Neutrophil (primary cell): ENCODE results near the gene PIKFYVE.

Experiments used
- H3K27ac ChIP-seq: fragments of 200-600 bp; sonication (generic); 2 replicates; pipeline ENCODE4 v1.5.1; 2016; ENCODE audit warnings: mild to moderate bottlenecking, moderate library complexity
- H3K27me3 ChIP-seq: fragments of 200-600 bp; sonication (generic); 2 replicates; pipeline ENCODE4 v1.6.0; 2016; ENCODE audit warnings: mild to moderate bottlenecking
- H3K36me3 ChIP-seq: fragments of 200-600 bp; sonication (generic); 2 replicates; pipeline ENCODE4 v1.5.1; 2017
- H3K4me1 ChIP-seq, 2 experiments: fragments of 200-600 bp in 1 of 2; sonication (generic) in 1 of 2; 1 replicate in 1 of 2; 2 replicates in 1 of 2; pipeline versions ENCODE4 v1.5.1 to v1.6.1; 2013 to 2016; ENCODE audit warnings: low read depth in 1 of 2, low read length in 1 of 2, mild to moderate bottlenecking in 1 of 2, moderate library complexity in 1 of 2; ENCODE audit not compliant: control insufficient read depth in 1 of 2, insufficient read depth in 1 of 2
- H3K4me3 ChIP-seq, 2 experiments: fragments of 200-600 bp in 1 of 2; sonication (generic) in 1 of 2; 1 replicate in 1 of 2; 2 replicates in 1 of 2; pipeline ENCODE4 v1.5.1; 2013 to 2016; ENCODE audit warnings: low read depth in 1 of 2, low read length in 1 of 2, mild to moderate bottlenecking in 1 of 2, moderate library complexity in 1 of 2
- H3K9me3 ChIP-seq: fragments of 200-600 bp; sonication (generic); 2 replicates; pipeline ENCODE4 v1.5.1; 2016
- TF ChIP-seq, protein P1 (sequence below): fragments of 200-600 bp; sonication (generic); IDR thresholded peaks from 2 replicates; pipeline ENCODE4 v1.5.1; 2016; ENCODE audit warnings: antibody characterized with exemption

The PIKFYVE gene

GRCh38 chr2:208252716-208253492 is 13.2 kb upstream of the PIKFYVE start:
- Histone ChIP-seq H3K27ac (no peak overlapping the region), H3K4me1 (peaks cover 30 to 34% of the 10 kb centered on the region in 2 experiments), H3K27me3 (no peaks in the 10 kb centered on the region), H3K36me3 (peaks cover 5% of the 10 kb centered on the region), H3K9me3 (no peaks in the 10 kb centered on the region), H3K4me3 (no peak overlapping the region)
- TF ChIP-seq, protein P1, sequence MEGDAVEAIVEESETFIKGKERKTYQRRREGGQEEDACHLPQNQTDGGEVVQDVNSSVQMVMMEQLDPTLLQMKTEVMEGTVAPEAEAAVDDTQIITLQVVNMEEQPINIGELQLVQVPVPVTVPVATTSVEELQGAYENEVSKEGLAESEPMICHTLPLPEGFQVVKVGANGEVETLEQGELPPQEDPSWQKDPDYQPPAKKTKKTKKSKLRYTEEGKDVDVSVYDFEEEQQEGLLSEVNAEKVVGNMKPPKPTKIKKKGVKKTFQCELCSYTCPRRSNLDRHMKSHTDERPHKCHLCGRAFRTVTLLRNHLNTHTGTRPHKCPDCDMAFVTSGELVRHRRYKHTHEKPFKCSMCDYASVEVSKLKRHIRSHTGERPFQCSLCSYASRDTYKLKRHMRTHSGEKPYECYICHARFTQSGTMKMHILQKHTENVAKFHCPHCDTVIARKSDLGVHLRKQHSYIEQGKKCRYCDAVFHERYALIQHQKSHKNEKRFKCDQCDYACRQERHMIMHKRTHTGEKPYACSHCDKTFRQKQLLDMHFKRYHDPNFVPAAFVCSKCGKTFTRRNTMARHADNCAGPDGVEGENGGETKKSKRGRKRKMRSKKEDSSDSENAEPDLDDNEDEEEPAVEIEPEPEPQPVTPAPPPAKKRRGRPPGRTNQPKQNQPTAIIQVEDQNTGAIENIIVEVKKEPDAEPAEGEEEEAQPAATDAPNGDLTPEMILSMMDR = no peak

GRCh38 chr2:208253600-208254117 is 12.4 kb upstream of the PIKFYVE start:
- Histone ChIP-seq H3K27me3 (no peaks in the 10 kb centered on the region), H3K36me3 (no peaks in the 10 kb centered on the region), H3K4me1 (peaks cover 30 to 34% of the 10 kb centered on the region in 2 experiments), H3K27ac (peak overlapping the region; percentile 66), H3K9me3 (no peaks in the 10 kb centered on the region), H3K4me3 (peak overlapping the region; percentile 79 to 90)
- TF ChIP-seq, protein P1 = no peak

DNA sequence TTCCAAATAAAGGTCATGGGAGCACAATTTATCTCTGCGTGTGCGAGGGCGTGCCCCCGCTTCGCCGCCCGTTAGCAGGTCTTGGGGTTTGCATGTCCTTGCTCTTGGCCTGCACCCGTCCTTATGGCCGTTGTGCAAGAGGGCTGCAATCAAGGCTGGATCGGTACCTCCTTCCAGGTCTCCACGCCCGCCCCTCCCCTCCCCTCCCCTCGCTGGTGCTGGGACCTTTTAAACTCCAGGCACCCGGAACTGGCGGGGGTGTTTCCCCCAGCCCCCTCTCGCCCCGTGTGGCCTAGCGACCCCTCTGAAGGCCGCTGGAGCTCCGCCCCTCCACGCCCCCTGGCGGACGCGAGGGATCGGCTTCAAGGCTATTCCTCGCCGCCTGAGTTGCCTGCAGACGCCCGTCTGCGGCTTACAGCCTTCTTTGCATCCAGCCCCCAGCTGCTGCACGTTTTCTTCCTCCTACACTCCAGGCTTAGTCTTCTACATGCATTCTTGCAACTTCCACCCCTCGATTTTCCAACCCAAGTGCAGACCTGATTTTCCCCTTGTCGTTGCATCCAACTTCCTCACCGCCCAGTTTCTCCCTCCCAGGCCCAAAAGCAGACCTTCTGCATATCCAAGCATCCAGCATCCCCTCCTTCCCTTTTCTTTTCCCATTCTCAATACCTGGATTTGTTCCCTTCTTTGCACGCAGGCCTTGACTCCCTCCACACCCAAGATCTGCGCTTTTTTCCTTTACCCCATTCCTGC is 11.8 kb upstream of the PIKFYVE start:
- Histone ChIP-seq H3K27ac (peak overlapping the region; percentile 66), H3K4me3 (peak overlapping the region; percentile 79 to 90), H3K4me1 (peaks cover 30 to 34% of the 10 kb centered on the region in 2 experiments), H3K36me3 (no peaks in the 10 kb centered on the region), H3K9me3 (no peaks in the 10 kb centered on the region), H3K27me3 (no peaks in the 10 kb centered on the region)
- TF ChIP-seq, protein P1 = peak; percentile 71

DNA sequence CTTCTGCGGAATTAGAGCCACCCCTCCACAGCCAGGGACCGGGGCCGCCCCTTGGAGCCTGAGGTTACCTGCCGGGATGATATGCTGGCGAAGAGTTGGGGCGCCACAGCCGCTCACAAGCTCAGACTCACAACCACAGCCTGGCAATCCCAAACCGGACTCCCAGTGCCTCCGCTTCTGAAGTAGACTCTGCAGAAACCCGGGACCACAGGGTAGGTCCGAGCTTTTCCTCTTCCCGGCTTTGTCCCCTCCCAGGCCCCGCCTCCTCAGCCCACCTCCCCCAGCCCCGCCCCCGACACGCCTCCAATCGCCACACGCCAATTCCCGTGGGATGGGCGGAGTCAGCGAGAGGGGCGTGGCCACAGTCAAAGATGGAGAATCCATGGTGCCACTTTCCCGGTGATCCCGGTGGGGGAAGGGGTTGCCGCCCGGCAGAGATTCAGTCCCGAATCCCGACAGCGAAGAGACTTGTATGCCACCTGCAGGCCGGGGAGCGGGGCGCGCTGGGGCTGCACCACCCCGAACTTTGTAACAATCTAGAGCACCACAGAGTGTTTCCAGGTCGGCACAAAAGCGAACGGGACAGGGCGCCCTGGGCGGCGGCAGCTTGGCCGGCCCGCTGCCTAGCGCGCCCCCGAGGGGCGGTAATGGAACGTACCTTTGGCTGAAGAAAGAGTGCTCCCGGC is 11.0 kb upstream of the PIKFYVE start, which contains the start of gene IDH1:
Gene IDH1, minus strand, starts transcription at position 201 of the 686 bp plus-strand sequence. CDS start 3,520 bp downstream, outside the sequence.
- TF ChIP-seq, protein P1 = peak; percentile 53
- Histone ChIP-seq H3K4me1 (peaks cover 29 to 30% of the 10 kb centered on the region in 2 experiments), H3K27ac (peak within 1 kb of the TSS; percentile 66), H3K27me3 (no peaks in the 10 kb centered on the region), H3K36me3 (no peaks in the 10 kb centered on the region), H3K9me3 (no peaks in the 10 kb centered on the region), H3K4me3 (peak within 1 kb of the TSS; percentile 79 to 90)

DNA sequence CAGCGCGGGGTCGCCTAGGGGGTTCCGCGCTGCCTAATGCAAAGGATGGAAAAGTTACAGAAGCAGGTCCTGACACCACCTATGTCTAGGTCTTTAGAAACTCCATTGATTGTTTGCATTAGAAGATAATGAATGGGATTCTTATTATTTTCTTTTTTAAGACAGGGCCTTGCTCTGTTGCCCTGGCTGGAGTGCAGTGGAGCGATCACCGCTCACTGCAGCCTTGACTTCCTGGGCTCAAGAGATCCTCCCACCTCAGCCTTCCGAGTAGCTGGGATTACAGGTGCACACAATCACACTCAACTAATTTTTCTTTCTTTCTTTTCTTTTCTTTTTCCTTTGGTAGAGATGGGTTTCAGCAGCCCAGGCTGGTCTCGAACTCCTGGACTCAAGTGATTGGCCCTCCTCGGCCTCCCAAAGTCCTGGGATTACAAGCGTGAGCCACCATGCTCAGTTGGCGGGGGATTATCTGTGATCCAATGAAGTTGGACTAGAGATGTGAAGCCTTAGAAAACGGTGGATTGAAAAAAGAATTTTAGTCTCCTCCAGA is 10.4 kb upstream of the PIKFYVE start:
- Histone ChIP-seq H3K36me3 (no peaks in the 10 kb centered on the region), H3K4me1 (peaks cover 22 to 24% of the 10 kb centered on the region in 2 experiments), H3K9me3 (no peaks in the 10 kb centered on the region), H3K4me3 (peak overlapping the region; percentile 79 to 90), H3K27me3 (no peaks in the 10 kb centered on the region), H3K27ac (peak overlapping the region; percentile 66)
- TF ChIP-seq, protein P1 = no peak
